PC-3 (cell line): Measurements from ENCODE around the gene STXBP4.

Source experiments
- EZH2phosphoT487 ChIP-seq: fragments of 300-600 bp; sonication (generic); IDR thresholded peaks from 2 replicates; pipeline ENCODE4 v1.6.1; 2018; ENCODE audit warnings: mild to moderate bottlenecking, antibody characterized with exemption, low read length, borderline replicate concordance
- TF ChIP-seq, protein P1 (sequence below): fragments of 300-600 bp; sonication (generic); conservative IDR thresholded peaks from 2 replicates; pipeline ENCODE4 v1.5.1; 2017; ENCODE audit warnings: antibody characterized with exemption, low read depth, mild to moderate bottlenecking, low read length

DNA sequence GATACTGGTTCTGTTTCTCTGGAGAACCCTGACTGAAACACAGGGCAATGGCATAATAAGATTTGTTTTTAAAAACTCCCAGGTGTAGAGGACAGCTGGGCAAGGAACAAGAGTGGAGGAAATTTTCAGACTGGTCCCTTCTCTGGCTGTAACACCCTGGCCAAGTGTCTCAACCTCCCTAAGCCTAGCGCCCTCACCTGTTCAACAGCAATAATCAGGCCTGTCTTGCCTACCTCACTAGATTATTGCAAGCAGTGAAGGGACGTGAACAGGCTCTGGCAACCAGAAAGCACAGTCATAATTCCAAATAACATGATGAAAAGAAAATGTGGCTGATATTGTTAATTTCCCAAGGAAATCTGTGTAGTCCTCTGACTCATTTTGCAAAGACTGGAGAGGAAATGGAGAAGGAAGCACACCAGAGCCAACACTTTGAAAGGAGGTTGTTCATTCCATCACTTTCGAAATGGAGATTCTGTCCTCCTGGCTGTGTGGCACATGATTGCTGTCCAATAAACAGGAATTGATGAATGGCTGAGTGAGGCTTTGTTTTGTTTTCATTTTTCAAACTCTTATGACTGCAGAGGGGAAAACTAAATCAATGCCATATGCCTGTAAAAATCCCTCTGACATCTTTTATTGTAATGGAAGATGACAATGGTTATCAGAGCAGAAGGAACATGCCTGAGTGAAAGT is 208.7 kb downstream of the STXBP4 start:
- TF ChIP-seq, protein P1, sequence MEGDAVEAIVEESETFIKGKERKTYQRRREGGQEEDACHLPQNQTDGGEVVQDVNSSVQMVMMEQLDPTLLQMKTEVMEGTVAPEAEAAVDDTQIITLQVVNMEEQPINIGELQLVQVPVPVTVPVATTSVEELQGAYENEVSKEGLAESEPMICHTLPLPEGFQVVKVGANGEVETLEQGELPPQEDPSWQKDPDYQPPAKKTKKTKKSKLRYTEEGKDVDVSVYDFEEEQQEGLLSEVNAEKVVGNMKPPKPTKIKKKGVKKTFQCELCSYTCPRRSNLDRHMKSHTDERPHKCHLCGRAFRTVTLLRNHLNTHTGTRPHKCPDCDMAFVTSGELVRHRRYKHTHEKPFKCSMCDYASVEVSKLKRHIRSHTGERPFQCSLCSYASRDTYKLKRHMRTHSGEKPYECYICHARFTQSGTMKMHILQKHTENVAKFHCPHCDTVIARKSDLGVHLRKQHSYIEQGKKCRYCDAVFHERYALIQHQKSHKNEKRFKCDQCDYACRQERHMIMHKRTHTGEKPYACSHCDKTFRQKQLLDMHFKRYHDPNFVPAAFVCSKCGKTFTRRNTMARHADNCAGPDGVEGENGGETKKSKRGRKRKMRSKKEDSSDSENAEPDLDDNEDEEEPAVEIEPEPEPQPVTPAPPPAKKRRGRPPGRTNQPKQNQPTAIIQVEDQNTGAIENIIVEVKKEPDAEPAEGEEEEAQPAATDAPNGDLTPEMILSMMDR, result peak; percentile 66
- TF ChIP-seq EZH2phosphoT487, result no peak
